ENCODE data around the gene APOA4. TPM values are rescaled to one million over a fixed set of nuclear protein-coding genes. Genes with fewer than 3 reads are reported as not detected.

APOA4 gene
- total and polyA plus RNA-seq, 2 of the 13 experiments (the other 11 are each of a cell fraction or from before 2014, with no cell fraction given): 3.8 to 7.2 TPM

GRCh38 chr11:116791813-116792143, 31.3 kb downstream of the APOA4 start, which contains the start of gene APOA5 (continued):
- TF ChIP-seq ZIK1 (CRISPR knock-in tag; IDR thresholded peaks at IDR 0.05; ENCODE audit: borderline replicate concordance, low read depth) (no peak), ZNF512 (CRISPR knock-in tag; IDR thresholded peaks at IDR 0.05) (no peak), SNAPC4 (CRISPR knock-in tag; IDR thresholded peaks at IDR 0.05) (no peak), ZNF619 (CRISPR knock-in tag; IDR thresholded peaks at IDR 0.05) (no peak), CBX5 (CRISPR knock-in tag; IDR thresholded peaks at IDR 0.05; ENCODE audit: borderline replicate concordance) (no peak), AGO2 (optimal IDR thresholded peaks at IDR 0.05; ENCODE audit: low read depth, low read length) (peak; percentile 67), KDM5B (CRISPR knock-in tag; IDR thresholded peaks at IDR 0.05; ENCODE audit: borderline replicate concordance) (peak; percentile 52; the same call in 1 of the 2 replicates), KMT2B (CRISPR knock-in tag; IDR thresholded peaks at IDR 0.05) (0 out of 2 replicates have a peak, but pooled peaks have one; percentile 2), FOXJ3 (CRISPR knock-in tag; IDR thresholded peaks at IDR 0.05; ENCODE audit: borderline replicate concordance) (no peak), ZNF414 (CRISPR knock-in tag; IDR thresholded peaks at IDR 0.05) (peak; percentile 69), SSRP1 (CRISPR knock-in tag; IDR thresholded peaks at IDR 0.05) (no peak), NKX3-1 (CRISPR knock-in tag; IDR thresholded peaks at IDR 0.05) (no peak), ZHX2 (IDR thresholded peaks at IDR 0.05; ENCODE audit: low read depth) (no peak), ZHX2 (CRISPR knock-in tag; IDR thresholded peaks at IDR 0.05; ENCODE audit: borderline replicate concordance) (no peak), SRF (IDR thresholded peaks at IDR 0.05; ENCODE audit: low read depth, low read length) (no peak), ZNF17 (CRISPR knock-in tag; IDR thresholded peaks at IDR 0.05) (no peak), ZFP82 (CRISPR knock-in tag; IDR thresholded peaks at IDR 0.05; ENCODE audit: borderline replicate concordance) (no peak), REXO4 (CRISPR knock-in tag; IDR thresholded peaks at IDR 0.05; ENCODE audit: borderline replicate concordance) (no peak)

All from HepG2 (cell line).